GM20431 (cell line): ENCODE data around the gene MBD2.

Source experiments
- in situ Hi-C: fragments of 300-500 bp; cut with MseI, MboI; formaldehyde crosslinking; loops from one replicate; pipeline ENCODE4 v1.15.0; 2020; ENCODE audit warnings: low sequenced_read_pairs; ENCODE audit not compliant: unreplicated experiment

MBD2 gene

DNA sequence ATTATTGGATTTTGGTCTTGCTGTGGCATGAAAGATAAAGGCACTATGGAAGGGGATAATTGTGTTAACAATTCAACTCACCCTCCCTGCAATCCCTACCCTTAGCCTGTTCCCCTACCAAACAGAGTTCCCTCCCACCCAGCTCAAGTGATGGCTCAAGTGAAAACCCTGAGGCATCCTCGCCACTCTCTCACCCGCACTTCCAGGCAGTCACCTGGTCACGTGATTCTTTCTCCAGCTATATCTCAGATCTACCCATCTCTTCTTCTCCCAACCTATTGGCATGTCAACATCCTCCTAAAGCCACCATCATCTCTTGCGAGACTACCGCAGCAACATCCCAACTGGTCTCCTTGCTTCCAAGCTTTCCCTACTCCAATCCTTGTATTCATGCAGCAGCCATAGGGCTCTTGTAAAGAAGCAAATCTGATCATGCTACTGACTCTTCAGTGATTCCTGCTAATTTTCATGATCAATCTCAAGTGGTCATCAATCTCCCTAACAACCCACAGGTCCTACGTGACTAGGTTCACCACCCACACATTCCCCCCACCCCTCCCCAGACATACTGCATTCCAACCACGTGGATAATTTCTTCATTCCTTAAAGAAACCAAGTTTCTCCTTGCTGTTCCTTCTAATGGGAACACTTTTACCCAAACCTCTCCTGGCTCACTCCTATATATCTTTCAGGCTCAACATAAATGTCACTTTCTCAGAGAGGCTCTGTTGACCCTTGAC is 66.7 kb downstream of the MBD2 start:
- in situ Hi-C loops = no loop called here

DNA sequence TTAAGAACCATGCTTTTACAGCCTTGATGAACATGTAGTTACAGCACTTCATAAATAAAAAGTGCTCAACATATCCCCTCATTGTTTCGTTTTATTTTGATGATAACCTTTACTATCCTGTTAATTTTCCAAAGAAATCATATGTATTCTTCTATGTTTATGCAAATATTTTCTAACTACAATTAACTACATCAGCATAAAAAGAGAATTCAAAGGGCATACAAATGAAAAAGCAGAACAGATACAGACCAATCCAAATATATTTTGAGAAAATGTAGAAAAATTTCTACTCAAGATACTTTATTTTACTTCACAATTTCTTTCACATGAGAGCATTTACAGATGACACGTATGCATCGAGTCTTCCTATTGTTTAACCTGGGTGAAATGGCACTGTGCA is 69.1 kb downstream of the MBD2 start:
- in situ Hi-C loops = no loop called here

DNA sequence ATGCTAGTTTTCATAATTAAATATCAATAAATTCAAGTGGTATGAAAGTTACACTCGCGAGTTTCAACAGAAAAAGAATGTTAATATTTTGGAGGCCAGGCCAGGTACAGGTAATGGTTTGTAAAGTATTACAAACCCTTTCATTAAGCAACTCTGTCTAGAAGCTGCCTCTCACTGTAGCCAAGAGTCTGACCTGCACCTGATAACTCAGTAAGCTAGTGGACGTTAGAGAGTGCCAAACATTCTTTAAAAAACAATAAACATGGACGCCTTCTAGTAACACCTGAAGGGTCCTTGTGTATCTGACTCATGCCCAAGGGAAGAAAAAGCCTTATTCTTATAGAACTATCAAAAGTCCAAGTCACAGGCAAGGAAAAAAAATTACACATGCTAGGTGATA is 70.2 kb downstream of the MBD2 start:
- in situ Hi-C loops = no loop called here

DNA sequence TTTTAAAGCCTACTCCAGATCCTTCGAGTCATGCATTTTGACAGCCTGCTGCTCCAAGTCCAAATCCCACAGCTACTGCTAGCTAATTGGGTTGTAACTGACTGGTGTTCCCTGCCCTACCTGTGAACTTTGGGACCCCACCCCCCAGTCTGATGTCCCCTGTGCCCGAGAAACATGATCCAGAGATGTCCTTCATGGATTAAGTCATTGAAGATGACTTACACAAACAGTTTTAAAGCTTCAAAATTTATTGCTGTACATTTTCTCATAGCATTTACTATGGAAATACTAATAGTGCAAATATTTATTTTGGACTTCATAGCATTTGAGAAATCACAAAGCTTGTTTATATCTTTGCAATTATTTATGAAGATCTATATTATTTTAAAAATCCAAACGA is 73.1 kb downstream of the MBD2 start:
- in situ Hi-C loops = no loop called here

DNA sequence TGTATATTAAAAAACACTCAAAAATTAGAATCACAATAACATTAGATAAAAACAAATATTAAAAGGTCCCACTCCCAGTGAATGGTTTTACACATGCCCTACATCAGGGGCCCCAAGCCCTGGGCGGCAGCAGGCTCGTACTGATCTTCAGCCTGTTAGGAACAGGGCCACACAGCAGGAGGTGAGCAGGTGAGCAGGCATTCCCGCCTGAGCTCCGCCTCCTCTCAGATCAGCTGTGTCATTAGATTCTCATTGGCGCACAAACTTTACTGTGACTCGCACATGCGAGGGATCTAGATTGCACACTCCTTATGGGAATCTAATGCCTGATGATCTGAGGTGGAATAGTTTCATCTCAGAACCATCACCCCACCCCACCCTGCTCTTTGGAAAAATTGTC is 74.2 kb downstream of the MBD2 start:
- in situ Hi-C loops = no loop called here

DNA sequence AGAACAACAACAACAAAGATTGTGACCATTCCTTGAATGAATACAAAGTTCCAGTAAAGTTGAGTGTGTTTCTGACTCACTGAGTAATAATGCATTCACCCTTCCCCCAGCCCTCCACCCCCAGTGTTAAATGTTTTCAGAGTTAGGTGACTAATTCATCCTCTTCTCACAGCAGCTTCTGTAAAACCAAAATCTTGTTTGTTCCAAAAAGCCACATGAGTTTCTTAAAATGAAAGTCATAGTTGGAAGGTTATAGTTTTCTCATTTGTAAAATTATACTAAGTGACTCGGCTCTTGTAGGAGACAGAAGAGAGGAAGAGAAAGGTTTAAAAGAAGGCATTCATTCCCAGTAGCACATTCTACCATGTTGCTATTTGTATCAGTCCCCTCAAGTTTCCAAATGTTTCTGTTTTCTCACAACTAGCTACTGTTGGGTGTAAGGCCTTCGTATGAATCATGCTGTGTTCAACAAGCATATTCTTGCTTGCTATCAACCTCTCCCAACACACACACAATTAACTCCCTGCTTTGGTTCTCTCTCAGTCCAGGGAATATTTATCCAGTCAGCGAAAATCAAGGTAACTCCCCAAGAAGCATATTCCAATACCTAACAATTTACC is 75.3 kb downstream of the MBD2 start:
- in situ Hi-C loops = no loop called here

DNA sequence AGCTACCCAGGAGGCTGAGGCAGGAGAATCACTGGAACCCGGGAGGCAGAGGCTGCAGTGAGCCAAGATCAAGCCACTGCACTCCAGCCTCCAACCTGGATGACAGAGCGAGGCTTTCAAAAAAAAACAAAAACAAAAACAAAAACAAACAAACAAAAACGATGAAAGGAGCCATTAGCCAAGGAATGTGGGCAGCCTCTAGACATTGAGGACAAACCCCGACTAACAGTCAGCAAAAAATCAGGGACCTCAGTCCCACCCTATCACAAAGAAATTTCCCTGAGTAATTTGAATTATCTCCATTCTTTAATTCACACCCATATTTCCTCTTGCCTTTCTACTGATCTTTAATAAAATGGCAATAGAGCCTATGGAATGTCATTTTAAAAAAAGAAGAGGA is 75.8 kb downstream of the MBD2 start:
- in situ Hi-C loops = no loop called here

DNA sequence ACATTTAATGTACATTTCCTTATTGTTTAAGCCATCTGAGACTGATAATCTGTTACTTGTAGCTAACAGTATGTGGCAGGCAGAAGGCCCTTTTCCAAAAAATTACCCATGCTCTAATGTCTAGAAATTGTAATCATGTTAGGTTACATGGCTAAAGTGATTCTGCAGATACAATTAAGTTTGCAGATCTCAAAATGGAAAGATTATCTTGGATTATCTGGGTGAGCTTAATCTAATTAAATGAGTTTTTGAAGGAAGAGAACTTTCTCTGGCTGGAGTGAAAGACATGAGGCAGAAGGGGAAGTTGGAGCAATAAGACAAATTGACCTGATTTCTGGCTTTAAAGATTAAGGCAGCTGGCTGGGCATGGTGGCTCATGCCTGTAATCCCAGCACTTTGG is 76.3 kb downstream of the MBD2 start:
- in situ Hi-C loops = no loop called here

DNA sequence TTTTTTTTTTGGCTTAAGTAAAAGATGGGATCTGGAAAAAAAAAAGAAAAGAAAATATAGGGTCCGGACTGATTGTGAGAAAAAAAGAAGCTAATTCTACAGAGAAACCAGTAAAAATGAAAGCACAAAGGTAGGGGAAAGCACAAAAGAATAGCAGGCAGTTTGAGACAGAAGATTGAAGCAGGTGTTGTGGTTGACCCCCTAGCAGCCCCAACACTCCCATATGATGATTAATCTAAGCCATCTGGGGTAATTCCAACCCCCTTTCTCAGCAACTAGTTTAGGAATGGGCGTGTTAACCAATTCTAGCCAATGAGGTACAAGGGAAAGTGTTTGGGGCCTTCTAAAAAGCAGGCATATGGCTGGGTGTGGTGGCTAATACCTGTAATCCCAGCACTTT is 77.0 kb downstream of the MBD2 start:
- in situ Hi-C loops = no loop called here

DNA sequence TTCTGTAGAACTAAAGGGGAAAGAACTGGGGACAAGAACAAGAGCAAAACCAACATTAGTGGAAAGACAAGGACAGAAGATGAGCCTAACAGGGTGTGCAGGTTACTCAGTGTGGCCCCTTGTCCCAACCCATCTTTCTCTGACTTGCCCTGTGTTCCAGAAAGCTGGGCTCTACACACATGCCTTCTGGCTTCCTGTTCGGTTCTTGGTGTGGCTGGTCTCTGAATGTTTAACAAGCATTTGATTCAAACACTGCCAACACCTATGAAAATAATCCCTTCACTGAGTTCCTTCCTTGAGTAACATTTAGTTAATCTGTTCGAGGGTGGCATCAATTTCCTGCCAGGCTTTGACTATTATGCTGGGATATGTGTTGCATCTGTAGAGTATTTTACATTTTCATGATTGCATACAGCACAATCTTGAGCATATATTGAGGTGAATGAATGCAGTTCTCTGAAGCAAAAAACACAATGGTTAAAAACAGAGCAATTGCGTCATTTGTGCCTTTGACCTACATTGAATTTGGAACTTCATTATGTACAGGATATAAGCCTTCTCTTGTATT is 83.3 kb downstream of the MBD2 start:
- in situ Hi-C loops = no loop called here

DNA sequence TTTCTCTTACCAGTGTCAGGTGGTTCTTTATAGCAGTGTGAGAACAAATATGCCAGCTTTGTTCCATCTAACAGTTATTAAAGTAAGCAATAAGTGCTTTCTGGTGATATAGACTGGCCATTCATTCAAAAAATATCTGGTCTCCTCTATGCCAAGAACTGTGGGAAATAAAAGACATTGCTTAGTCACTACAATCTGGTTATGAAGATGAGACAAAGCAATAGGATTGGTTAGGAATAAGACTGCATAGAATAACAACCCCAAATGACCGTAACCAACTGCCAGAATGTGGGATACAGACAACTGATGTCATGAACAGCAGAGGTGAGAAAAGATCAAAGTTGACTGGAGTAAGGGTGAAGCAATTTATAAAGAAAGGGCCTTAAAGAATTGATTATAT is 83.8 kb downstream of the MBD2 start:
- in situ Hi-C loops = no loop called here

DNA sequence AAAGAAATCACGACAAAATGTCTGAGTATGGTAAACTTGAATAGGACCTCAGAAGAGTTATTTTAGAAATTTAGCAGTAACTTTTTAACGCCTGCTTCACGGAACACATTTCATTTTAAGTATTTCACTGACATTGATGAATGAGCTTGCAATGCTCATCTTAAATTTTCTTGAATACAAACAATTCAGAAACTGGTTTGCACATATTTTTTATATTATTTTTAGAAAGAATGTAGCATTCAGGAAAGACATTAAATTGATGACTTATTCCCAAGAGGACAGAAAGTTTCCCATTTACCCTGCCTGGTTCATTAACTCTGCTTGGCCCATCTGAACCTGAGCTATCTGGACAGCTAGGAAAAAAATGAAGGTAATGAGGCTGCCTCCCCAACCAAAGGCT is 89.3 kb downstream of the MBD2 start:
- in situ Hi-C loops = no loop called here

DNA sequence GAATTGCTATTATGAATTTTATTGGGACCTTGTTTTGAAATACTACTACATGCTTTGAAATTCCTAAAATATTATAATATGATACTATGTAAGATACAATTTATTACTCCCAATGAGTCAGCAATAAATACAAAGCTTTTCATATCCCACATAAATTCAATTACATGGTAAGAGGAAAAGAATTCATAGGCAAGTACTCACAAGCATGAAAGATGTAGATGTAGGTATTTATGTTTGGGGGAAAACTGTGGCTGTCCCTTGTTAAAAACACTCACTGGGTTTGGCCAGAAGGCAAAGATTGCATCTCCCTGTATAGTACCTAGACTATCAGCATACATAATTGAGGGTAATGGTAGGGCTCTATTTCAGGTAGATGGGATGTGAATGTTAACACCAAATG is 90.4 kb downstream of the MBD2 start:
- in situ Hi-C loops = no loop called here

DNA sequence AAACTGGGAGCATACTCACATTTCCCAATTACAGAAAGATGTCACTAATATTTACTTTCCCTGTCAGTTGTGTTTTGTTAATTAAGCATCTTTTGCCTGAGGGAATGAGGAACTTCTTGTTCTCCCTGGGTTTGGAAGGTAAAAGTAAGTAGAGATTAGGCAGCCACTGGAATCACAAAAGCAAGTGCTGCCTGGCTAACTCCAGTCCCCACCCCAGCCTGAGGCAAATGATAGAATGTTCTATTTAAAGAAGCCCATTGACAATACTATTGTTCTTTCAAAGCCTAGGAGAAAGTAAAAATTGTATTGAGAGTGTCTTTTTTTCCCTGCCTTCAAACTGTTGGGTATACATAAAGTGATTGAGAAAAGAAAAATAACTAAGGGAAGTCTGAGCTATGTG is 93.8 kb downstream of the MBD2 start:
- in situ Hi-C loops = no loop called here

DNA sequence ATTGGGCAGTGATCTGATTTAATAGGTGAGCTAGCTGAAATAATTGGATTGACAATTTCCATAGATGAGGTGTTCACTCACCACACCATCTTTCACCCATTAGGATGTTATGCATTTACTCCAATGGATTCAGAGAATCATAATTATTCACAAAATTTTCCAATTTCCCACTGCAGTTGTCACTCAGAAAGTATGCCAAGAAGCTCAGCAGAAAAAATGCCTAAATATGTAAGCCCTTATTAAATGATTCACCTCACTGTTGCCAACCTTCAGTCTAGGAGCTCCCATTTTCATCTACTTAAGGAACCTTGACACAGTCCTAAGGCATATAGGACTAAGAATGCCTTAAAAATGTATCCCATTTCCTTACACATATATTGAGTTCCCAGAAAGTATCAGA is 94.3 kb downstream of the MBD2 start:
- in situ Hi-C loops = no loop called here

DNA sequence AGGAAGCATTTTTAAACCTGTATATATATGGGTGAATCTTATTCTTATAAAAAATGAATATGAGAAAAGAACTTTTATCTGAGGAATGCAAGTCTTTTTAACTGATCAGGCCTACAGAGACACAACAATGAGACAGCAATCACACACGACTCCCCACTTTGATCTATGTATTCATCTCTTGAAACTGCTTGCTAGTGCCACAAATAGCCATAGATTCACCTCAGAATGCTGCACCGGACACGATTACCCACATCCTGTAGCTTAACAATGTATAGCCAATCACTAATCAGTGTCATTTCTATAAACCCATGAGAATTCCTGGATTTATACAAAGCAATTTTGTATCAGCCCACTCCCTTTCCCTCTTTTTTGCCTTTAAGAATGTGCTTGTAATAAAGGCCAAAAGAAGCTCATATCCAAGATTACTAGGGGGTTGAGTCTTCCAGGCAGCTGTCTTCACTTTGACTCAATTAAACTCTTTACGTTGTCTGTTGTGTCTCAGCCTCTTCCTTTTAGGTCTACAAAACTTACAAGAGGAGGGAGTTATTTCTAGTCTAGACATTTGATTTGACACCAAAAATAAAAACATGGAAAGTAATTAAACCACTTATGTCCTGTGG is 94.9 kb downstream of the MBD2 start:
- in situ Hi-C loops = no loop called here

DNA sequence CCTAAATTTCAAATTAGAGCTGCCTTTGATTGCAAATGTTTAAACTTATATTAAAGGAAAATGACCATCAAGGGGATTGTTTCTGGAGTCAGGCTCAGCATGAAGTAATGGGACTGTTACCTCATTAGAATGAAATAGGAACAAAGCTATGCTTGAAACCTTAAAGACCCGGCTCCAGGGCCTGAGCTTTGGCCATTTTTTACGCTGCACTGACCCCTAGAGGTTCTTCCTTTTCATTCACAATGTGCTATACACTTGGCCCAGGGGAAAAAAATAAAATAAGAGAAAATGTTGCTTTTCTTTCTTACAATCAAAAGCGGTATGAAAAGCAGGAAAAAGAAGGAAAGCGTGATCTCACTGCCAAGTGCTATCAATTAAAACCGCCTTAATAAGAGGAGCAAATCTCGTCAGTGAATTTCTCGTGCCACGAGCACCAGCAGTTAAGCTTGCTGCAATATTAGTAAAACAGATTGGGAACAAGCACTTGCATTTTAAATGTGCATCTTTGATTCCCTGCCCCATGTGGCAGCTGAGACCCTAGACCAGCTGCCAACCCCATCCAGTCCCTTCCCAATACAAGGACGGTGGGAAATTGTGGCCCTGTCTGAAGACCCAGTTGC is 96.6 kb downstream of the MBD2 start:
- in situ Hi-C loops = no loop called here

DNA sequence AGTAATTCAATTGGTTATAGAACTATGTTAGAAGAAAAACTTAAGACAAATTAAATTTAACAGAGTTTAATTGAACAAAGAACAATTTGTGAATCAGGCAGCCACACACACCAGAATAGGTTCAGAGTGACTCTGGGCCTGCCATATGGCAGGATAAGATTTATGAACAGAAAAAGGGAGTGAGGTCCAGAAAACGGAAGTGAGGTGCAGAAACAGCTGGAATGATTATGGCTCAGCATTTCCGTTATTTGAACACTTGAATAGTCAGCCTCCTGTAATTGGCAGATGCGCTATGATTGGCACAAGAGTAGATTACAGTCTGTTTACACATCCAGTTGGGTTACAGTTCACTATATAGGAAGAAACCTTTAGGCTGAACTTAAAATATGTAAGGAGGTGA is 99.0 kb downstream of the MBD2 start:
- in situ Hi-C loops = no loop called here

DNA sequence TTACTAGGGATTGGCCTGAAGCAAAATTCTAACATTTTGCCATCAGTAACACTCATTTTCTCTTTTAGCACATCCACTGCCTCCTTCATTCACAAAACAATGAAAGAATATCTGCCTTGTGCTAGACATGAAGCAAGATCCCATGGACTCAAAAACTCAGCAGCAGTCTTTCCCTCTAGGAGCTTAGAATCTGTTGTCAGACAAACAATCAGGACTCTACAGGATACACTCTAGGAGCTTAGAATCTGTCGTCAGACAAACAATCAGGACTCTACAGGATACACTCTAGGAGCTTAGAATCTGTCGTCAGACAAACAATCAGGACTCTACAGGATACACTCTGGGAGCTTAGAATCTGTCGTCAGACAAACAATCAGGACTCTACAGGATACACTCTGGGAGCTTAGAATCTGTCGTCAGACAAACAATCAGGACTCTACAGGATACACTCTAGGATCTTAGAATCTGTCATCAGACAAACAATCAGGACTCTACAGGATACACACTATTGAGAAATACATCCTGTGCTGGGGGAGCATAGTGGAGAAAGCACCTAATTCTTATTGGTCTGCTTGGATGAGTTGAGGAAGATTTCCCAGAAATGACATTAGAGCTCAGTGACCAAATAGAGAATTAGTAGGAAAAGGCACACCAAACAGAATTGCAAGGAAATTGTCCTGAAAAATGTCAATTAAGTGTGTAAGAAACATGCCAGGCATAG is 100.6 kb downstream of the MBD2 start:
- in situ Hi-C loops = loop anchor here (25.0 kb wide), 2 partner anchors 112 to 562 kb away; no protein-coding TSS in a partner anchor

DNA sequence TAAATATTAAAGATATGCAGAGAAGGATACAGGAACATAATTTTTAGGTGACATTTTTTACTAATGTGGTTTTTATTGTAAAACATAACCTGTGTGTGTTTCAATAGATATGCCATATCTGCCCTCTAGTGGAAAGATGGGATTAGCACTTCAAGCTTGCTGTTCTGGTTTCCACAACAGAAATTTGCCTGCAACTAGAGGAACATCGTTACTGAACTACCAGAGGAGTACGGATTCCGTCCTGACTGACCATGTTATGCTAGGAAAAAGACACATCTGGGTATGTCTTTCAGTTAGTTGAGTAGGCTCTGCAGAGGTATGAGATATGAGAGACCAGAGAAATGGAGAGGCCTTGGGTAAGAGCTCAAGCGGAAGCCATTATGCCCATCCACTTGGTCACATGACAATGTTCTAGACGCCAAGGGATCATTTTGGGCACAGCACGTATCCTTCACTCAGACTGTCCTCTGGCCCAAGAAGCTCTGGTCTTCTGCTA is 104.9 kb downstream of the MBD2 start:
- in situ Hi-C loops = loop anchor here (10.0 to 25.0 kb wide), 3 partner anchors 107 to 557 kb away; no protein-coding TSS in a partner anchor
